Common myeloid progenitor, CD34-positive (primary cell): Measurements from ENCODE around the gene MOGAT2.

Experiments
- CTCF ChIA-PET: fragments of 350-600 bp; sonication (Branson Sonifier 250); formaldehyde crosslinking; loops from one replicate; lab custom pipeline; 2021; ENCODE audit warnings: antibody characterized with exemption; lab: Charles Lee
- POLR2A ChIA-PET: fragments of 350-600 bp; sonication (Branson Sonifier 250); formaldehyde crosslinking; loops from one replicate; lab custom pipeline; 2021; ENCODE audit warnings: antibody characterized with exemption; lab: Charles Lee
- DNase-seq, 3 donors: peaks; one replicate each; pipeline versions ENCODE4 v3.0.0 to v3.0.0-alpha.2; 2013
- H3K27ac ChIP-seq, 2 experiments: 1 replicate in 1 of 2; 2 replicates in 1 of 2; pipeline ENCODE4 v1.7.0; 2013; ENCODE audit warnings: inconsistent platforms in 2 of 2, low read length in 2 of 2, mild to moderate bottlenecking in 2 of 2, low read depth in 1 of 2, moderate library complexity in 1 of 2; ENCODE audit not compliant: severe bottlenecking in 2 of 2, insufficient read depth in 1 of 2, poor library complexity in 1 of 2
- H3K27me3 ChIP-seq, 5 experiments: replicated peaks in 2 of 5; 1 replicate in 3 of 5; 2 replicates in 2 of 5; pipeline versions ENCODE4 v1.6.1 to v1.7.0; 2013; ENCODE audit warnings: low read length in 4 of 5, mild to moderate bottlenecking in 2 of 5, moderate library complexity in 2 of 5, inconsistent platforms in 1 of 5; ENCODE audit not compliant: insufficient read depth in 5 of 5, control insufficient read depth in 4 of 5
- H3K36me3 ChIP-seq, 4 experiments: 1 replicate in 2 of 4; 2 replicates in 2 of 4; pipeline versions ENCODE4 v1.6.1 to v1.7.0; 2013; ENCODE audit warnings: low read length in 3 of 4, control low read depth in 1 of 4, mild to moderate bottlenecking in 1 of 4; ENCODE audit not compliant: control insufficient read depth in 4 of 4, insufficient read depth in 4 of 4
- H3K4me1 ChIP-seq, 4 experiments: 1 replicate in 3 of 4; 2 replicates in 1 of 4; pipeline versions ENCODE4 v1.6.1 to v1.7.1; 2013; ENCODE audit warnings: low read length in 3 of 4, mild to moderate bottlenecking in 3 of 4, control low read depth in 1 of 4, inconsistent platforms in 1 of 4, moderate library complexity in 1 of 4; ENCODE audit not compliant: control insufficient read depth in 4 of 4, insufficient read depth in 4 of 4; ENCODE audit errors: control extremely low read depth in 1 of 4
- H3K4me3 ChIP-seq, 7 experiments: 1 replicate in 4 of 7; 2 replicates in 3 of 7; pipeline versions ENCODE4 v1.5.1 to v1.7.0; 2013; ENCODE audit warnings: mild to moderate bottlenecking in 7 of 7, low read length in 6 of 7, moderate library complexity in 6 of 7, inconsistent platforms in 2 of 7, low read depth in 2 of 7, control low read depth in 1 of 7; ENCODE audit not compliant: insufficient read depth in 4 of 7, control insufficient read depth in 1 of 7; ENCODE audit errors: extremely low read depth in 1 of 7
- H3K9me3 ChIP-seq, 5 experiments: 1 replicate in 4 of 5; 2 replicates in 1 of 5; pipeline versions ENCODE4 v1.6.1 to v1.7.1; 2013; ENCODE audit warnings: low read length in 4 of 5, mild to moderate bottlenecking in 2 of 5, inconsistent platforms in 1 of 5, low read depth in 1 of 5, moderate library complexity in 1 of 5; ENCODE audit not compliant: control insufficient read depth in 4 of 5, insufficient read depth in 2 of 5; ENCODE audit errors: control extremely low read depth in 1 of 5
- WGBS: methylation state at CpG from one replicate; pipeline ENCODE4 v1.1.5; 2013; ENCODE audit not compliant: insufficient coverage; 5-methylcytosine and 5-hydroxymethylcytosine counted together

MOGAT2 gene

DNA sequence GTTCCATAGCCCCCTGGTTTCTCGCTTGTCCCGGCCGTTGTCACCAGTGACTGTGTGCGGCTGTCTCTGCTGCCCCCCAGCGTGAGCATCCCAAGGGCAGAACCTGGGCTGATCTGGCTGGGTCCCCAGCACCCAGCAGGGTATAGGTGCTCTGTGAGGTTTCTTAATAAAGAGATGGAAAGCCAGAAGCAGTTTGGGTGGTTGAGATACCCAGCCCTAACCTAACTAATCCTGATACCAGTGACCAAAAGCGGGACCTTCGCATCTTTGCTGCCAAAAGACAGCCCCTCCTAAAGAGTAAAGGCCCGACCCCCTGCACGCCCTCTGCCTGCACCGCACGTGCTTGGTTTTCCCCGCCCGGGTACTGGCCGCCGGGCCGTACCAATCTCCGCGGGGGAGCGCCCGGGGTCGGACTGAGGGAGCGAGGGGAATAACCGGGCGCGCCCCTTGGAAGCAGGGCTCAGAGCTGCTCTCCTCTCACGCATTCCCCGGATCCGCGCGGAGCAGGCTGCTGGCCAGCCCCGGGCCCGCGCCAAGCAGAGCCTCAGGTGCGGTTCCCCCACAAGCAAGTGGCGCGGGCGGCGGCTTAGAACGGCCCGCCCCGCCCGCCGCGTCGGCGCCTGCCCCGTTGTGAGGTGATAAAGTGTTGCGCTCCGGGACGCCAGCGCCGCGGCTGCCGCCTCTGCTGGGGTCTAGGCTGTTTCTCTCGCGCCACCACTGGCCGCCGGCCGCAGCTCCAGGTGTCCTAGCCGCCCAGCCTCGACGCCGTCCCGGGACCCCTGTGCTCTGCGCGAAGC lies 50.7 kb downstream of the MOGAT2 start, which contains the start of gene DGAT2:
Gene DGAT2 (plus strand): TSS at position 667 of the 797 bp plus-strand sequence. CDS start 214 bp downstream, outside the sequence.
- WGBS, result 2% methylated on average over 62 of the region's 66 CpGs
- Histone ChIP-seq H3K36me3 (no peaks in the 10 kb centered on the region), H3K27me3 (peaks cover 0 to 24% (median 12%) of the 10 kb centered on the region in 5 experiments), H3K4me1 (peaks cover 0 to 18% (median 16%) of the 10 kb centered on the region in 4 experiments), H3K4me3 (peak within 1 kb of the TSS; percentile 11 to 74 (median 47)), H3K27ac (peak within 1 kb of the TSS in 1 of 2 experiments; percentile 65), H3K9me3 (no peaks in the 10 kb centered on the region)
- ChIA-PET POLR2A (interaction anchor here (0.6 kb wide), 1 partner anchor 99 kb away, joined by 4 read pairs; no protein-coding TSS in a partner anchor), CTCF (interaction anchor here (1.8 kb wide), 1 partner anchor 9 kb away, joined by 5 read pairs; no protein-coding TSS in a partner anchor)
- peak; percentile 76 to 89 (median 82) for DNase-seq

- no peaks in the 10 kb centered on the region for H3K9me3 ChIP-seq
- no peak overlapping the region for H3K27ac ChIP-seq
- peak in 2 of 3 donors; percentile 15 to 37 for DNase-seq
- 20% methylated on average over 36 of the region's 46 CpGs for WGBS
- peak overlapping the region; percentile 11 to 74 (median 47) for H3K4me3 ChIP-seq
- peaks cover 0 to 24% (median 12%) of the 10 kb centered on the region in 5 experiments for H3K27me3 ChIP-seq
- no peaks in the 10 kb centered on the region for H3K36me3 ChIP-seq
- ChIA-PET POLR2A (interaction anchor here (0.6 to 1.5 kb wide), 2 partner anchors 12 to 100 kb away, joined by 4 to 5 read pairs; no protein-coding TSS in a partner anchor), CTCF (interaction anchor here (1.3 to 1.8 kb wide), 2 partner anchors 9 to 44 kb away, joined by 3 to 5 read pairs; no protein-coding TSS in a partner anchor)
- H3K4me1 ChIP-seq, result peaks cover 0 to 26% (median 22%) of the 10 kb centered on the region in 4 experiments
Observed at GRCh38 chr11:75768909-75769771, 51.5 kb downstream of the MOGAT2 start.

- no peaks in the 10 kb centered on the region for H3K9me3 ChIP-seq
- H3K4me1 ChIP-seq, result peaks cover 3 to 26% (median 22%) of the 10 kb centered on the region in 4 experiments
- H3K27ac ChIP-seq, result no peak overlapping the region
- 94% methylated on average over 4 of the region's 5 CpGs for WGBS
- no peaks in the 10 kb centered on the region for H3K36me3 ChIP-seq
- peak overlapping the region in 1 of 7 experiments; percentile 40 for H3K4me3 ChIP-seq
- H3K27me3 ChIP-seq, result peaks cover 0 to 24% (median 12%) of the 10 kb centered on the region in 5 experiments
- DNase-seq, result peak in 2 of 3 donors; percentile 11 to 34
- CTCF ChIA-PET, result interaction anchor here (1.2 to 1.3 kb wide), 2 partner anchors 45 to 65 kb away, joined by 3 read pairs; no protein-coding TSS in a partner anchor
- POLR2A ChIA-PET, result interaction anchor here (0.7 to 1.5 kb wide), 2 partner anchors 11 to 28 kb away, joined by 5 to 6 read pairs; no protein-coding TSS in a partner anchor
Observed at GRCh38 chr11:75770102-75770501, 52.5 kb downstream of the MOGAT2 start.

- Histone ChIP-seq H3K9me3 (no peaks in the 10 kb centered on the region), H3K27ac (no peak overlapping the region), H3K36me3 (no peaks in the 10 kb centered on the region), H3K4me3 (no peak overlapping the region), H3K4me1 (peaks cover 3 to 32% (median 22%) of the 10 kb centered on the region in 4 experiments), H3K27me3 (peaks cover 0 to 24% (median 12%) of the 10 kb centered on the region in 5 experiments)
- peak in 1 of 3 donors; percentile 15 for DNase-seq
- CTCF ChIA-PET, result interaction anchor here (1.2 kb wide), 1 partner anchor 66 kb away, joined by 3 read pairs; no protein-coding TSS in a partner anchor
- POLR2A ChIA-PET, result interaction anchor here (0.7 kb wide), 1 partner anchor 316 kb away, joined by 3 read pairs; no protein-coding TSS in a partner anchor
- WGBS, result 90% methylated on average over 4 of the region's 6 CpGs
Observed at GRCh38 chr11:75771646-75772410, 54.2 kb downstream of the MOGAT2 start.

DNA sequence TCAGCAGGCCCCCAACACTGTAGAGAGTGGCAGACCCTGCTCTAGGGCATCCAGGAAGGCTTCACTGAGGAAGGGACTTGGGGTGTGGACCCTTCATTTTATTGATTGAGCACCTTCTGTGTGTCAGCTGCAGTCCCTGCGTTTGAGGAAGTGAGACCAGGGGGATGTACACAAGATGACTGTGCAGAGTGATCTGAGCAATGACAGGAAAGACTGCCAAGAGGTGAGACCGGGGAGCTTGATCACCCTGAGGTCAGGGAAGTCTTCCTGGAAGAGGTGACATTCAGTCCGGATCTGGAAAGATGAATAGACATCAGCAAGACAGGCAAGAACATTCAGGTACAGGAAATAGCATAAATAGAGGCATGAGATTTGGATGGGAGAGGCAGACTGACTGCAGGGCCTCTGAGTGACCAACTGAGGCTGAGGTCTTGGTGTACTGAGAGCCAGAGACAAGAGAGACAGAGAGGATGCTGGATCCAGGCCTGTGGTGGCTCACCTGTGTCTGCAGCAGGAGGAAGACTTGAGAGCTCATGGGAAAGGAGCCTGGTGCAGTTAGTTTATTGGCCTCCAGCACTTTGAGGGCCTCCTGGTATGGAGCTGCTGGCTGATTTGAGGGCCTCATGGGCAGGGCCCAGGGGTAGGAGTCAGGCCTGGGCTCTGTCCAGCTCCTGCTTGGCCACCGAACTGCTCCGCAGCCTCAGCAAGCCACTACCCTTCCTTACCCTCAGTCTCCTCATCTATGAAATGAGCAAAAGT lies 56.1 kb downstream of the MOGAT2 start:
- WGBS, result 37% methylated on average over 5 of the region's 5 CpGs
- peaks cover 3 to 36% (median 14%) of the 10 kb centered on the region in 4 experiments for H3K4me1 ChIP-seq
- peak; percentile 26 to 90 (median 87) for DNase-seq
- peaks cover 0 to 14% (median 10%) of the 10 kb centered on the region in 5 experiments for H3K27me3 ChIP-seq
- ChIA-PET POLR2A (no interaction called here), CTCF (interaction anchor here (0.9 to 1.2 kb wide), 3 partner anchors 8 to 68 kb away, joined by 3 to 4 read pairs (median 3); no protein-coding TSS in a partner anchor)
- H3K27ac ChIP-seq, result no peak overlapping the region
- no peak overlapping the region for H3K4me3 ChIP-seq
- H3K9me3 ChIP-seq, result no peaks in the 10 kb centered on the region
- no peaks in the 10 kb centered on the region for H3K36me3 ChIP-seq
